Activated naive CD4-positive, alpha-beta T cell treated with anti-CD3 and anti-CD28 coated beads, Interleukin-2, amount 10 ng/mL, durations not matched to agents 5 hours and 36 hours (primary cell): Measurements from ENCODE around the gene BMX. TPM values are rescaled to one million over a fixed set of nuclear protein-coding genes. Genes with fewer than 3 reads are reported as not detected.

ENCODE experiments used
- total RNA-seq, 2 experiments: library from RNA; stranded (reverse); gene quantifications; one replicate each; pipeline ENCODE4 v1.2.3, GENCODE V29; 2021

The BMX gene
- not detected for total RNA-seq

GRCh38 chrX:15500497-15500966 lies at the start of gene BMX:
TSS of gene BMX (plus strand) at chrX:15500807. CDS start at chrX:15508354, 7,547 bp downstream.

GRCh38 chrX:15493118-15493962 lies 7.3 kb upstream of the BMX start, which contains the start of gene PIR:
TSS of gene PIR (minus strand) at chrX:15493333. CDS start at chrX:15491257, 2,076 bp downstream.

GRCh38 chrX:15600745-15601144 lies 100.1 kb downstream of the BMX start, which contains the start of gene ACE2:
TSS of gene ACE2 (minus strand) at chrX:15600960. CDS start at chrX:15600911, 49 bp downstream.

Other genes starting within 250 kb of the BMX start
- under 1 TPM; 0.58 TPM for gene ASB9, start 230.7 kb upstream of the BMX start, total RNA-seq
- not detected for gene ASB11, start 185.2 kb upstream of the BMX start, total RNA-seq
- gene PIGA, start 165.3 kb upstream of the BMX start, total RNA-seq = 10 to 100 TPM; 23.5 to 24.0 TPM
- gene VEGFD, start 116.4 kb upstream of the BMX start, total RNA-seq = not detected
- 1 to 10 TPM; 2.4 to 3.0 TPM for gene PIR, start 7.5 kb upstream of the BMX start, total RNA-seq
- not detected for gene ACE2, start 100.2 kb downstream of the BMX start, total RNA-seq
- gene CLTRN, start 164.0 kb downstream of the BMX start, total RNA-seq = under 1 TPM; 0.13 to 0.34 TPM
- 10 to 100 TPM; 27.0 to 27.6 TPM for gene CA5B, start 237.5 kb downstream of the BMX start, total RNA-seq